ENCODE data around the gene PLAAT5.
"Not testable (repeated sequence)": the region's sequence is repeated elsewhere in the genome, so short reads cannot be mapped to it uniquely, and the experiment has no call there.

The PLAAT5 gene

GRCh38 chr11:63490551-63491239 is at the start of gene PLAAT5:
PLAAT5 (minus strand) TSS chr11:63491167; CDS start chr11:63491034, 133 bp downstream.
- peak in 1 of 2 donors; percentile 15 for DNase-seq (ENCODE audit: low read depth in 2 of 2)

- DNase-seq (ENCODE audit: low read depth in 2 of 2): no peak
Observed at GRCh38 chr11:63537293-63538101, 46.5 kb upstream of the PLAAT5 start.

GRCh38 chr11:63536669-63537292 is 45.8 kb upstream of the PLAAT5 start, which contains the start of gene PLAAT4:
PLAAT4 (plus strand) TSS chr11:63536808; CDS start chr11:63536869, 61 bp downstream.
- DNase-seq (ENCODE audit: low read depth in 2 of 2): no peak

GRCh38 chr11:63535734-63536133 is 44.8 kb upstream of the PLAAT5 start:
- peak in 1 of 2 donors; percentile 26 for DNase-seq (ENCODE audit: low read depth in 2 of 2)

GRCh38 chr11:63534895-63535461 is 44.0 kb upstream of the PLAAT5 start:
- no peak for DNase-seq (ENCODE audit: low read depth in 2 of 2)

- DNase-seq (ENCODE audit: low read depth in 2 of 2): no peak
Observed at GRCh38 chr11:63534076-63534475, 43.1 kb upstream of the PLAAT5 start.

- DNase-seq (ENCODE audit: low read depth in 2 of 2): no peak
Observed at GRCh38 chr11:63532799-63533475, 42.0 kb upstream of the PLAAT5 start.

GRCh38 chr11:63532117-63532516 is 41.1 kb upstream of the PLAAT5 start:
- DNase-seq (ENCODE audit: low read depth in 2 of 2): no peak

GRCh38 chr11:63531074-63531792 is 40.3 kb upstream of the PLAAT5 start:
- DNase-seq (ENCODE audit: low read depth in 2 of 2): peak in 1 of 2 donors; percentile 57

GRCh38 chr11:63530021-63530420 is 39.1 kb upstream of the PLAAT5 start:
- DNase-seq (ENCODE audit: low read depth in 2 of 2): no peak

- DNase-seq (ENCODE audit: low read depth in 2 of 2): not testable (repeated sequence)
Observed at GRCh38 chr11:63529373-63529772, 38.4 kb upstream of the PLAAT5 start.

GRCh38 chr11:63528729-63529278 is 37.8 kb upstream of the PLAAT5 start:
- not testable (repeated sequence) for DNase-seq (ENCODE audit: low read depth in 2 of 2)

GRCh38 chr11:63528156-63528555 is 37.2 kb upstream of the PLAAT5 start:
- DNase-seq (ENCODE audit: low read depth in 2 of 2): not testable (repeated sequence)

- no peak for DNase-seq (ENCODE audit: low read depth in 2 of 2)
Observed at GRCh38 chr11:63527667-63528066, 36.7 kb upstream of the PLAAT5 start.

- no peak for DNase-seq (ENCODE audit: low read depth in 2 of 2)
Observed at GRCh38 chr11:63523151-63523550, 32.2 kb upstream of the PLAAT5 start.

- DNase-seq (ENCODE audit: low read depth in 2 of 2): no peak
Observed at GRCh38 chr11:63521896-63522295, 30.9 kb upstream of the PLAAT5 start.

GRCh38 chr11:63520606-63521170 is 29.7 kb upstream of the PLAAT5 start:
- DNase-seq (ENCODE audit: low read depth in 2 of 2): no peak

GRCh38 chr11:63518548-63518947 is 27.6 kb upstream of the PLAAT5 start:
- DNase-seq (ENCODE audit: low read depth in 2 of 2): no peak

GRCh38 chr11:63517156-63517555 is 26.2 kb upstream of the PLAAT5 start:
- DNase-seq (ENCODE audit: low read depth in 2 of 2): no peak

GRCh38 chr11:63516109-63516508 is 25.1 kb upstream of the PLAAT5 start:
- DNase-seq (ENCODE audit: low read depth in 2 of 2): no peak

Measured in stimulated activated CD8-positive, alpha-beta memory T cell treated with anti-CD3 and anti-CD28 coated beads, Interleukin-7, amount 100 ng/mL, for 4 hours (primary cell).